ENCODE results near the gene GOLGA7B.
"Not testable (repeated sequence)": the region's sequence is repeated elsewhere in the genome, so short reads cannot be mapped to it uniquely, and the experiment has no call there.

Gene GOLGA7B

DNA sequence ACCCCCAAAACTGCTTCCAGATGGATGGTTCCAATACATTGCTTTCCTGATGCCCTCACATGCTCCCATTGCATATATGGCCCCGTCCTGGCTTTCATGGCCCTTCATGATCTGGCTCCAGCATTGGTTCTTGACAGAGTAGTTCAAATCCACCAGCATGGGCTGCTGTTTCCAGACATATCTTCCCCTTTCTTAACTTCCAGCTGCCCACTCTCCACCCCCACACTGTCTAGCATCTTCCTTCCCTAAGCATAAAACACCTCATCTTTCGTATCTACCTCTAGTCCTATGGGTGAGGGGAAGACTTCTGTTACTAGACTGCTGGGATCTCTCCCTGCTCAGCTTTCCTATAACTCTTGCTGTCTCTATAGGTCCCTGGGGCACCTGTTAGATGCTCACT lies 13.2 kb upstream of the GOLGA7B start:
- DNase-seq = no peak

- no peak for DNase-seq
These were observed 11.6 kb upstream of the GOLGA7B start for GRCh38 chr10:97838091-97838490.

DNA sequence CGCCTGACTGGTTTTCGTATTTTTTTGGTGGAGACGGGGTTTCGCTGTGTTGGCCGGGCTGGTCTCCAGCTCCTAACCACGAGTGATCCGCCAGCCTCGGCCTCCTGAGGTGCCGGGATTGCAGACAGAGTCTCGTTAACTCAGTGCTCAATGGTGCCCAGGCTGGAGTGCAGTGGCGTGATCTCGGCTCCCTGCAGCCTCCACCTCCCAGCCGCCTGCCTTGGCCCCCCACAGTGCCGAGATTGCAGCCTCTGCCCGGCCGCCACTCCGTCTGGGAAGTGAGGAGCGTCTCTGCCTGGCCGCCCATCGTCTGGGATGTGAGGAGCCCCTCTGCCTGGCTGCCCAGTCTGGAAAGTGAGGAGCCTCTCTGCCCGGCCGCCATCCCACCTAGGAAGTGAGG lies 8.5 kb upstream of the GOLGA7B start:
- not testable (repeated sequence) for DNase-seq

DNA sequence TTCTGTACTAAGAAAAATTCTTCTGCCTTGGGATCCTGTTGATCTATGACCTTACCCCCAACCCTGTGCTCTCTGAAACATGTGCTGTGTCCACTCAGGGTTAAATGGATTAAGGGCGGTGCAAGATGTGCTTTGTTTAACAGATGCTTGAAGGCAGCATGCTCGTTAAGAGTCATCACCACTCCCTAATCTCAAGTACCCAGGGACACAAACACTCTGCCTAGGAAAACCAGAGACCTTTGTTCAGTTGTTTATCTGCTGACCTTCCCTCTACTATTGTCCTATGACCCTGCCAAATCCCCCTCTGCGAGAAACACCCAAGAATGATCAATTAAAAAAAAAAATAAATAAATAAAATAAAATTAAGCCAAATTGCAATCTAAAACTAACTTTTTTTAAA lies 7.5 kb upstream of the GOLGA7B start:
- not testable (repeated sequence) for DNase-seq

GRCh38 chr10:97842656-97843280 lies 6.9 kb upstream of the GOLGA7B start:
- no peak for DNase-seq

DNA sequence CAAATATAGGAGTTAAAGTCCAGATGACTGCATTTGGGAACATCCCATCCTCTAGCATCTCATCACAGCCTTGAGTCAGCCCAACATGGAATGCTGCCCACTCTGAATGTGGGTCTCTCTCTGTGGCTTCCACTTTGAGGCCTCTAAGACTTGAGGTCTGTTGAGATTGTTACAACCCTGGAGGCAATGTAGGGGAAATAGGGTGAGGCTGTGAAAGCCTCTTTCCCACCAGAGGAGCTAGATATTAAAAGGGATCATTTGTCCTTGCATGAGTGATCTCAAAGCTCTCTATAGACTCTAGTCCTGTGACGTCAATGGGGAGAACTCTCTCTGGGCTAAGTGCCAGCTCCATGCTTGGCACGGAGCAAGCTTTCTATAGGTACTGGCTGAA lies 6.4 kb upstream of the GOLGA7B start:
- DNase-seq = no peak

DNA sequence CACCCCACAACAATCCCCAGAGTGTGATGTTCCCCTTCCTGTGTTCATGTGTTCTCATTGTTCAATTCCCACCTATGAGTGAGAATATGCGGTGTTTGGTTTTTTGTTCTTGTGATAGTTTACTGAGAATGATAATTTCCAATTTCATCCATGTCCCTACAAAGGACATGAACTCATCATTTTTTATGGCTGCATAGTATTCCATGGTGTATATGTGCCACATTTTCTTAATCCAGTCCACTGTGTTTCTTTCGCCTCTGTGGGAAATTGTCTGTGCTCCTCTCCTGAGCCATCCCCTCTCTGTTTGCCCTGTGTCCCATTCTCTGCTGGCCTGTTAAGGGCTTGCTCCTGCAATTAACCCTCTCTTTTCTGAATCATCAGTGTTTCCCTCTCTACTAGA lies 5.7 kb upstream of the GOLGA7B start:
- not testable (repeated sequence) for DNase-seq

- DNase-seq = no peak
These were observed 5.0 kb upstream of the GOLGA7B start for GRCh38 chr10:97844678-97845077.

DNA sequence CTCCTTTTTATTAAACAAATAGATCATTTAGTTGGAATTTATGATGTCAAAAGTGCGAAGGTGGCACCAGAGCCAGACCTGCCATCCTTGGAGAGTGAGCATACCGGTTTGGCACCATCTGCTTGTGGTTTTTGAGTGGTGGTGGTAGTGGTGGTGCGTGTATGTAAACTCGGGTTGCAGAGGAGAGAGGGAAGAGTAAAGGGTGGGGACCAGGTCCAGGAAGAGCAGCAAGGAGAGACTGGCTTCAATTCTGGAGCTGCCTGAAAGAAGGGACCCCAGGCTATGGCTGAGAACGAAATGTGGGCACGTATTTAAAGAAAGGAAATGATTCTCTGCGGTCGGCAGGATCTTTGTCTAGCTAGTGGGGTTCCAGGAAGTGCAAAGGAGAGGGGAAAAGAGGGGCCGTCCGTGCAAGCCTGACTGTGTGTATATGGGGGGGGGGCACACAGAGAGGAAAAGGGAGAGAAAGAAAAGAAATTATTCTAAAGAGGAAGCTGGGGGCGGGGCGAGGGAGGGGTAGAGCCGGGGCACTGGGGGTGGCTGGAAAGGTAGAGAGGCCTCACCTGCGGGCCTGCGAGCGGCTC lies 448 bp upstream of the GOLGA7B start:
- peak; percentile 17 to 51 for DNase-seq

- DNase-seq = peak in 1 of 2 donors; percentile 43
These were observed 803 bp downstream of the GOLGA7B start for GRCh38 chr10:97850446-97850845.

DNA sequence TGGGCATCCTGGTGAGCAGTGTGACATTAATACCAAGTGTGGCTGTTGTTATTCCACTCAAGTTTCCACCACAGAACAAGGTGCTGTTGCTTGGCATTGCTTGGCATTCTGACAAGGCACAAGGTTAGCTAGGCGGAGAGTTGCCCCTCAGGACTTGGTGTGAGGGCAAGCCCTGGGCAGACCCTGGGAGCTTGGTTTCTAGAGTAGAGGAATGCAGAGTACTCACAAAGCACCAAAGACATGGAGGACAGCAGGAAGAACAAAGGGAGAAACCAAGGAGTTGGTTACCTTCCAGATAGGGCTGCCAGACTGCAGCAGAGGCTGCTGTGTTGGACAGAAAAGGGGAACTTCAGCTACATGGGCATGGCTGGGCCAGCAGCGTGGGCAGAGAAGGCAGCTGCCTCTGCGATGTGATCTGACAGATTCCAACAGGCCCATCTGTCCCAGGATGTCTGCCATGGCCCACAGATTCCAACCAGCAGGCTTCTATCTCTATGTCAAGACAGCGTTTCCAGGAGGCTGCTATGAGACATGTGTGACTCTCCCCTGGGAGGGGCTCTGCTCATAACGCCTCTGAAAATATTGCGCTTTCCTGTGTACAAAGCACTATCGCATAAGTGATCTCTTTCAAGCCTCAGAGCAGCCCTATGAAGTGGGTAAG lies 1.8 kb downstream of the GOLGA7B start:
- peak in 1 of 2 donors; percentile 53 for DNase-seq

DNA sequence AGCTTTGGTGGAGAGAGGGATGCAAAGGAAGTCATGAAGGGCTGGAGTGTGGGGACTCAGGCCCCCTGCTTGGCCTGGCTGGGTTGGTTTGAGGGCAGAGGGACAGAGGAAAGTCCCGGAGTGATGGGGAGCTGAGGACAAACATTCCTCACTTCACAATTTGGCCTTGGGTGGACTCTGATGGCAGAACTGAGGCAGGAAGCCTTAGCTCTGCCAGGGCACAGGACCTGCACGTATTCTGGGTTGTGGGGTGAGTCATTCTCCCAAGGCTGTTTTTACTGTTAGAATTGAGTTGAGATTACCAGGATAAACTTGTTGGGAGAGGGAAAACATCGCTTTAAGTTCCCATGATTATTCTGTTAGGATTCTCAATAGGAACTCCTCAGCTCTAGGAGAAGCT lies 2.6 kb downstream of the GOLGA7B start:
- no peak for DNase-seq

GRCh38 chr10:97852840-97853405 lies 3.3 kb downstream of the GOLGA7B start:
- DNase-seq = no peak

GRCh38 chr10:97854743-97855142 lies 5.1 kb downstream of the GOLGA7B start:
- no peak for DNase-seq

DNA sequence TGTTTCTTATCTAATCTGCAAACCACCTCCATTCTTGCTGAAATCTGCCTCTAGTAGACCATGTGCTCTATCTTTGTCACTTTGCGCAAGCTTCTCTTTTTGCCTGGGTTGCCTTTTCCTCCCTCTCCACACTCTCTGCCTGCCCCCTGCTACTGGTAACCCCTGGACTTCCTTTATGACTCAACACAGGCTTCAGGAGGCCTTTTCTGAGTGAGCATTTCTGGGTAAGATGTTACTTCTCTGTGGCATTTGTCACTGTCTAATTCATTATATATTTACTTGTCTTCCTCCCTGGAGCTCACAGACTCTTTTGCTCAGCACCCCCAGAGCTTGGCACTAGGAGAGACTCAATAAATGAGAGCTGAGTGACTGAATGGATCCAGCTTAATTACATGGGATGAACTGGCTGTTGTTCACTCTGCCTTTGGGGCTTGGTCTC lies 8.4 kb downstream of the GOLGA7B start:
- DNase-seq = peak in 1 of 2 donors; percentile 12

DNA sequence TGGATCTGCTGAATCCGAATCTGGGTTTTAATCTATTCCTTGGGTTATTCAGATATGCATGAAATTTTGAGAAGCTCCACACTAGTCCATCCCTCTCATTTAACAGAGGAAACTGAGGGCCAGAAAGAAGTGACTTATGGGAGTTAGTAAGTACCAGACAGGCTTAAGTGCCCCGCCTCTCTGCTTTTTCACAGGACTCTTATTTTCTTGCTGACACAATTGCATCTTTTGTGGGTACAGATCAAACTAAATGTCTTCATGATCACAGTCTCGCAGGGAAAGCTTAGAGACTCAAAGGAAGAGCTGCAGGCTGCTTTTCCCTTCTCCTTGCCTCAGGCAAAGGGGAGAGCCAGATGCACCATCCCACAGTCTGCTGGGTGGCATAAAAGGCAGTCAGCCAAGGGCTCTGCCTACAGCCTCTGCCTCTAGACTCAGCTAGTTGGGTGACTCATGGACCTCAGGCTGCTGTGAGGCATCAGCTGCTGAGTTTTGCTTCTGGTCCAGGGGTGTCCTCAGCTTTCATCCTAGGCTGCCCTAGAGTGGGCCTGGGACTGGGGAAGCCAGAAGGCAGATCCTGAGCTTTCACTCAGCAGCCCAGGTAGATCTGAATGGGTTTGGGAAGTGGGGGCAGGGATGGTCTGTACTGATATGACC lies 11.6 kb downstream of the GOLGA7B start:
- DNase-seq = no peak

DNA sequence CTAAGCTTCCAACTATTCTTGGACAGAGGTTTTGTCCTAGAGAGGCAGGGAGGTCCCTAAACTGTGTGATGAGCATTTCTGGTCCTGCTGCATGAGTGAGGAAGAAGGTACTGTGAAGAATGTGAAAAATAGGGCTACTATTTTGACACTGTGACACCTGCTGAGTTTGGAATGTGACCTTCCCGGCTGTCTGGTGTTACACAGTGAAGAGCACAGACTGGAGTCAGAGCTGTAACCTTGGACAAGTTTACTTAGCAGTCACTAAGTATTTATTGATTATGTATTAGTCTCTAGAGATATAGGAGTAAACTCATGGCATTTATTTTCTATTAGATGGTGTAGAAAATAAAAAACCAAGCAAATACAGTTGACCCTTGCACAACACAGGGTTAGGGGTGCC lies 12.3 kb downstream of the GOLGA7B start:
- DNase-seq = no peak

GRCh38 chr10:97863808-97864207 lies 14.2 kb downstream of the GOLGA7B start:
- DNase-seq = no peak

DNA sequence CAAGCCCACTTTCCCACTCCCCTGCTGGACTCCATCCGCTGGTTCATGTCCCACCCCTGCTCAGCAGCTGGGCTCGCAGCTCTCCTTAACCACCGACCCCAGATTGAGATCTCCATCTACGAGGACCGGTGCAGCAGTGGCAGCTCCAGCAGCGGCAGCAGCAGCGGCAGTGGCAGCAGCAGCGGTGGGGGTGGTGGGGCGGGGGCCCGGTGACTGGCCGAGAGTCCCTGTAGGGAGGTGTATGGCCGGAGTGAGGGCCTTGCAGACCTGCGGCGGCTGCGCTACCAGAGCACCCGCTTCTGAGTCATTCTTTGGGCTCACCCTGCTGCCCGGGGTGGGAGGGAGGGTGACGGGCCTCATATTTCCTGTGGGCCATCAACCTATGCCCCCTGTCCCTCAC lies 15.8 kb downstream of the GOLGA7B start:
- no peak for DNase-seq

DNA sequence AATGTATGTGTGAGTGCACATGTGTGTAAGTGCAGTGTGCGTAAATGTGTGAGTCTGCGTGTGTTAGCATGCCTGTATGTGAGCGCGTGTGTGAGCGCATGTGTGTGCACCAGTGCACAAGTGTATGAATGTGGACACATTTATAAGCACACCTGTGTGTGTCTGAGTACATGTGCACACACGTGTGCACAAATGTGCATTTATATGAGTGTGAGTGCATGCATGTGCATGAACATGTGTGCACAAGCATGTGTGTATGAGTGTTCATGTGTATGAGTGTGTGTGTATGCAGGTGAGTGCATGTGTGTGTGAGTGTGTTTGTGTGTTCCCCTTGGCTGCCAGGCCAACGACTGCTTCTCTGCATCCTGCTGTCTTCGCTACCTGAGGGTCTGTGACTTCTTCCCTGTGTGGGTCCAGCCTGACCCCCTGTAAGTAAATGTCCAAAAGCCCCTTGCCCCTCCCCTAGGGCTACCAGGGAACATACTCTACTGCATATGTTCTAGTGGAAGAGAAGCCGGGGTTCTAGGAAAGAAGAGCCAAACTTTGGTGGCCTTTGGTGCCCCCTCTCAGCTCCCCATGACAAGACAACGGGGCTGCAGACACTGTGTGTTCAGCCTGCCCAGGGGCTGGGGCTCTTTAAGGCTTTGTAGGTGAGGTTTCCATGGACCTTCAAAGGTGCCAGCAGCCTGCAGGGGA lies 17.0 kb downstream of the GOLGA7B start:
- no peak for DNase-seq

GRCh38 chr10:97867220-97867800 lies 17.7 kb downstream of the GOLGA7B start:
- no peak for DNase-seq

DNA sequence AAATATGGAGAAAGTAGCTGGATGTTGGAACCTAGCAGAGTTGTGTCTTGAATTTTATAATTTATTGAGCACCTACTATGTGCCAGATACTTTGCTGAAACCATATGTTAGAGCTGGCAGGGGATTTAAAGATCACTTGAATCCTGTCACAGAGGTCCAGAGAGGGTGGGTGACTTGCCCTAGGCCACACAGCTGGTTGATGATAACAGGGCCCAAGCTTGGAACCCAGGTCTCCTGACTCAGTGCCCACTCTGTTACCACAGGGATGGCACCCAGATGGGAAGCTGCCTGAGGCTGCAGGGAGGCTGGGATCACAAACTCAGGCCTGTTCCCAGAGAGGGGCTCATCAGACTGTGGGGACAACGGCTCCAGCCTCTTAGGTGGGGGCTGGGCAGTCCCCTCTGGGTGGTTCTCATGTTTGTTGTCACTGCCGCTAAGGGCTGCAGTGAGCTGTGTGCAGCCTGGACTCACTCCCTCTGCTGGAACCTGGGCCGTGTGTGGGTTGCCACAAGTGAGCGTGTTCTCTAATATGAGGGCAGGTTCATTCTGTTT lies 18.6 kb downstream of the GOLGA7B start:
- DNase-seq = no peak
